ENCODE results near the gene SEC22A.

The SEC22A gene

GRCh38 chr3:123156276-123156995, 45.3 kb upstream of the SEC22A start:
- Histone ChIP-seq H4K8ac (ENCODE audit: low read depth, low read length) (no peak overlapping the region), H3K27ac (ENCODE audit: low read depth, low read length) (no peak overlapping the region)

GRCh38 chr3:123157209-123157597, 44.5 kb upstream of the SEC22A start:
- Histone ChIP-seq H3K4me2 (ENCODE audit: low read length) (no peak overlapping the region), H3K23ac (ENCODE audit: low read length) (no peak overlapping the region)

More at GRCh38 chr3:123156276-123156995, 45.3 kb upstream of the SEC22A start:
- no peak for DNase-seq
- Histone ChIP-seq H3K56ac (ENCODE audit: low read length) (no peak overlapping the region), H2BK15ac (replicated peaks; ENCODE audit: low read depth) (no peak overlapping the region), H2BK120ac (ENCODE audit: low read depth, low read length) (no peak overlapping the region), H3K4me1 (ENCODE audit: control insufficient read depth, low read depth, low read length) (no peaks in the 10 kb centered on the region), H2AK5ac (ENCODE audit: low read length) (no peak overlapping the region), H3K36me3 (ENCODE audit: control insufficient read depth, insufficient read depth, low read length) (peaks cover 16% of the 10 kb centered on the region), H2BK5ac (ENCODE audit: low read length) (no peak overlapping the region), H3K79me1 (ENCODE audit: low read length) (no peaks in the 10 kb centered on the region), H3K4ac (ENCODE audit: low read depth, low read length) (no peak overlapping the region), H4K5ac (ENCODE audit: low read length) (no peak overlapping the region), H3K79me2 (ENCODE audit: control insufficient read depth, insufficient read depth, low read length) (no peaks in the 10 kb centered on the region), H3K18ac (ENCODE audit: low read length) (no peak overlapping the region), H3K9ac (ENCODE audit: low read length) (no peak overlapping the region), H3K4me3 (ENCODE audit: low read length) (no peak overlapping the region), H3K27me3 (ENCODE audit: insufficient read depth, low read length, poor library complexity) (no peaks in the 10 kb centered on the region), H3K23ac (ENCODE audit: low read length) (no peak overlapping the region), H3K4me2 (ENCODE audit: low read length) (no peak overlapping the region)
- no CpG with 5 or more reads among the region's 15 CpGs for WGBS (ENCODE audit: extremely low coverage, insufficient coverage, low lambda C conversion rate)

GRCh38 chr3:123157598-123158287, 44.0 kb upstream of the SEC22A start:
- H2AK5ac ChIP-seq (ENCODE audit: low read length), result no peak overlapping the region
- no peaks in the 10 kb centered on the region for H3K79me1 ChIP-seq (ENCODE audit: low read length)
- no peak overlapping the region for H3K23ac ChIP-seq (ENCODE audit: low read length)
- no CpG with 5 or more reads among the region's 4 CpGs for WGBS (ENCODE audit: extremely low coverage, insufficient coverage, low lambda C conversion rate)
- H4K5ac ChIP-seq (ENCODE audit: low read length), result no peak overlapping the region
- H3K4me2 ChIP-seq (ENCODE audit: low read length), result no peak overlapping the region
- H4K8ac ChIP-seq (ENCODE audit: low read depth, low read length), result no peak overlapping the region
- no peaks in the 10 kb centered on the region for H3K4me1 ChIP-seq (ENCODE audit: control insufficient read depth, low read depth, low read length)
- H3K4me3 ChIP-seq (ENCODE audit: low read length), result no peak overlapping the region
- H3K27ac ChIP-seq (ENCODE audit: low read depth, low read length), result no peak overlapping the region
- no peak overlapping the region for H3K18ac ChIP-seq (ENCODE audit: low read length)
- no peak overlapping the region for H2BK120ac ChIP-seq (ENCODE audit: low read depth, low read length)
- H2BK15ac ChIP-seq (replicated peaks; ENCODE audit: low read depth), result no peak overlapping the region
- H3K27me3 ChIP-seq (ENCODE audit: insufficient read depth, low read length, poor library complexity), result no peaks in the 10 kb centered on the region
- no peak overlapping the region for H3K4ac ChIP-seq (ENCODE audit: low read depth, low read length)
- H3K56ac ChIP-seq (ENCODE audit: low read length), result no peak overlapping the region
- no peaks in the 10 kb centered on the region for H3K79me2 ChIP-seq (ENCODE audit: control insufficient read depth, insufficient read depth, low read length)
- DNase-seq, result no peak
- H2BK5ac ChIP-seq (ENCODE audit: low read length), result no peak overlapping the region
- H3K36me3 ChIP-seq (ENCODE audit: control insufficient read depth, insufficient read depth, low read length), result peaks cover 14% of the 10 kb centered on the region
- no peak overlapping the region for H3K9ac ChIP-seq (ENCODE audit: low read length)

More at GRCh38 chr3:123157209-123157597, 44.5 kb upstream of the SEC22A start:
- Histone ChIP-seq H2AK5ac (ENCODE audit: low read length) (no peak overlapping the region), H4K8ac (ENCODE audit: low read depth, low read length) (no peak overlapping the region), H3K4me1 (ENCODE audit: control insufficient read depth, low read depth, low read length) (no peaks in the 10 kb centered on the region), H3K56ac (ENCODE audit: low read length) (no peak overlapping the region), H3K18ac (ENCODE audit: low read length) (no peak overlapping the region), H4K5ac (ENCODE audit: low read length) (no peak overlapping the region), H3K79me1 (ENCODE audit: low read length) (no peaks in the 10 kb centered on the region), H3K4me3 (ENCODE audit: low read length) (no peak overlapping the region), H3K79me2 (ENCODE audit: control insufficient read depth, insufficient read depth, low read length) (no peaks in the 10 kb centered on the region), H3K9ac (ENCODE audit: low read length) (no peak overlapping the region), H2BK5ac (ENCODE audit: low read length) (no peak overlapping the region), H2BK120ac (ENCODE audit: low read depth, low read length) (no peak overlapping the region), H2BK15ac (replicated peaks; ENCODE audit: low read depth) (no peak overlapping the region), H3K27ac (ENCODE audit: low read depth, low read length) (no peak overlapping the region), H3K27me3 (ENCODE audit: insufficient read depth, low read length, poor library complexity) (no peaks in the 10 kb centered on the region), H3K36me3 (ENCODE audit: control insufficient read depth, insufficient read depth, low read length) (peaks cover 13% of the 10 kb centered on the region), H3K4ac (ENCODE audit: low read depth, low read length) (no peak overlapping the region)
- DNase-seq, result no peak
- WGBS (ENCODE audit: extremely low coverage, insufficient coverage, low lambda C conversion rate), result no CpG with 5 or more reads among the region's 2 CpGs

- WGBS (ENCODE audit: extremely low coverage, insufficient coverage, low lambda C conversion rate), result no CpG with 5 or more reads among the region's 4 CpGs
These were observed 43.4 kb upstream of the SEC22A start for GRCh38 chr3:123158330-123158729.

DNA sequence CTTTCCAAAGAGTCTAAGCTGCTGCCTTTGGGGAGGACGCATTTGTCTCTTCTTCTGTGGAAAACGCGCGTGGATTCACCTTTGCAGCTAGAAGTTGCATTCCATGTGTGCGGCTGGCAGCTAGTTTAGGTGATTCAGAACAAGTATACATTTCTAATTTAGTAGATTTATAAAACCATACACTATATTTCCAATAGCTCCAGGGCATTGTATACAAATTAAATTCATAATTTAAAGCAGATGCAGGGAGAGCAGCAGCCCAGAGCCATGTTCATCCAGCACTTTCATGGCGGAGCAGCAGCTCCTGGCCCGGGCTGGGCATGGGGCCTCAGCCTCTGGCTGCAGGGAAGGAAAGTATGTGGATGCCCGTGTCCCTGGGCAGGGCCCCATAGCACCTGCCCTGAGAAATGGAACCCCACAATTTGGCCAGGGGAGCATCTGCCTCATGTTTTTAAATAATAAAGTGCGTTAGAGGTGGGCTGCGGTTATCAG, 42.8 kb upstream of the SEC22A start:
- Histone ChIP-seq H3K4me3 (ENCODE audit: low read length) (no peak overlapping the region), H2AK5ac (ENCODE audit: low read length) (no peak overlapping the region), H3K36me3 (ENCODE audit: control insufficient read depth, insufficient read depth, low read length) (peaks cover 13% of the 10 kb centered on the region), H4K8ac (ENCODE audit: low read depth, low read length) (no peak overlapping the region), H3K4ac (ENCODE audit: low read depth, low read length) (no peak overlapping the region), H4K5ac (ENCODE audit: low read length) (no peak overlapping the region), H3K23ac (ENCODE audit: low read length) (no peak overlapping the region), H3K79me2 (ENCODE audit: control insufficient read depth, insufficient read depth, low read length) (no peaks in the 10 kb centered on the region), H3K4me1 (ENCODE audit: control insufficient read depth, low read depth, low read length) (no peaks in the 10 kb centered on the region), H3K9ac (ENCODE audit: low read length) (no peak overlapping the region), H3K56ac (ENCODE audit: low read length) (no peak overlapping the region), H2BK15ac (replicated peaks; ENCODE audit: low read depth) (no peak overlapping the region), H2BK5ac (ENCODE audit: low read length) (no peak overlapping the region), H3K4me2 (ENCODE audit: low read length) (no peak overlapping the region), H3K79me1 (ENCODE audit: low read length) (no peaks in the 10 kb centered on the region), H2BK120ac (ENCODE audit: low read depth, low read length) (no peak overlapping the region), H3K27ac (ENCODE audit: low read depth, low read length) (no peak overlapping the region), H3K27me3 (ENCODE audit: insufficient read depth, low read length, poor library complexity) (no peaks in the 10 kb centered on the region), H3K18ac (ENCODE audit: low read length) (no peak overlapping the region)
- DNase-seq, result no peak
- no CpG with 5 or more reads among the region's 10 CpGs for WGBS (ENCODE audit: extremely low coverage, insufficient coverage, low lambda C conversion rate)

More at GRCh38 chr3:123158330-123158729, 43.4 kb upstream of the SEC22A start:
- Histone ChIP-seq H3K79me1 (ENCODE audit: low read length) (no peaks in the 10 kb centered on the region), H2BK15ac (replicated peaks; ENCODE audit: low read depth) (no peak overlapping the region), H3K27ac (ENCODE audit: low read depth, low read length) (no peak overlapping the region), H3K9ac (ENCODE audit: low read length) (no peak overlapping the region), H3K4me3 (ENCODE audit: low read length) (no peak overlapping the region), H2BK5ac (ENCODE audit: low read length) (no peak overlapping the region), H2AK5ac (ENCODE audit: low read length) (no peak overlapping the region), H3K4ac (ENCODE audit: low read depth, low read length) (no peak overlapping the region), H3K79me2 (ENCODE audit: control insufficient read depth, insufficient read depth, low read length) (no peaks in the 10 kb centered on the region), H3K18ac (ENCODE audit: low read length) (no peak overlapping the region), H3K23ac (ENCODE audit: low read length) (no peak overlapping the region), H3K36me3 (ENCODE audit: control insufficient read depth, insufficient read depth, low read length) (peaks cover 15% of the 10 kb centered on the region), H4K8ac (ENCODE audit: low read depth, low read length) (no peak overlapping the region), H3K4me1 (ENCODE audit: control insufficient read depth, low read depth, low read length) (no peaks in the 10 kb centered on the region), H3K4me2 (ENCODE audit: low read length) (no peak overlapping the region), H3K56ac (ENCODE audit: low read length) (no peak overlapping the region), H3K27me3 (ENCODE audit: insufficient read depth, low read length, poor library complexity) (no peaks in the 10 kb centered on the region), H4K5ac (ENCODE audit: low read length) (no peak overlapping the region), H2BK120ac (ENCODE audit: low read depth, low read length) (no peak overlapping the region)
- DNase-seq, result no peak

Data from mesendoderm (in vitro differentiated cells).